Thymus (tissue), 14 donors: ENCODE results near the gene MEIS2. TPM values are rescaled to one million over a fixed set of nuclear protein-coding genes. Genes with fewer than 3 reads are reported as not detected.

ENCODE experiments used
- DNase-seq, 9 donors: peaks; one replicate each; pipeline ENCODE4 v3.0.0-alpha.2; 2013; ENCODE audit warnings: low spot score in 9 of 9, low read depth in 6 of 9, missing footprints in 1 of 9
- H3K27ac ChIP-seq, 2 donors: one replicate each; pipeline ENCODE4 v1.5.1; 2013; ENCODE audit warnings: control low read depth in 1 of 2, low read depth in 1 of 2, low read length in 1 of 2, mild to moderate bottlenecking in 1 of 2, moderate library complexity in 1 of 2
- H3K27me3 ChIP-seq, 2 donors: one replicate each; pipeline ENCODE4 v1.5.1; 2013; ENCODE audit warnings: low read length in 1 of 2; ENCODE audit not compliant: control insufficient read depth in 2 of 2, insufficient read depth in 1 of 2
- H3K36me3 ChIP-seq, 2 donors: one replicate each; pipeline ENCODE4 v1.5.1; 2013; ENCODE audit warnings: low read length in 1 of 2, mild to moderate bottlenecking in 1 of 2, moderate library complexity in 1 of 2; ENCODE audit not compliant: control insufficient read depth in 2 of 2, insufficient read depth in 2 of 2
- H3K4me1 ChIP-seq, 2 donors: one replicate each; pipeline ENCODE4 v1.5.1; 2013; ENCODE audit warnings: low read length in 2 of 2; ENCODE audit not compliant: control insufficient read depth in 2 of 2, insufficient read depth in 2 of 2
- H3K4me3 ChIP-seq, 2 donors: one replicate each; pipeline ENCODE4 v1.5.1; 2013; ENCODE audit warnings: low read length in 2 of 2, control low read depth in 1 of 2, mild to moderate bottlenecking in 1 of 2
- H3K9me3 ChIP-seq, 2 donors: one replicate each; pipeline ENCODE4 v1.5.1; 2013; ENCODE audit warnings: low read length in 1 of 2, mild to moderate bottlenecking in 1 of 2; ENCODE audit not compliant: control insufficient read depth in 2 of 2, insufficient read depth in 1 of 2
- WGBS: extraction: QIAGEN DNeasy Blood & Tissue Kit; methylation state at CpG from one replicate; pipeline ENCODE4 v1.1.7; 2013; 5-methylcytosine and 5-hydroxymethylcytosine counted together
- long read RNA-seq, 10 donors: transcript quantifications; one replicate each; lab custom pipeline, GENCODE V29; 2026
- polyA plus RNA-seq: library from polyadenylated mRNA; stranded (reverse); fragments of 200-250 nt; gene quantifications from one replicate; pipeline ENCODE4 v1.2.3, GENCODE V29; 2013
- total RNA-seq: library from RNA; stranded (reverse); fragments of 120-200 nt; gene quantifications from one replicate; pipeline ENCODE4 v1.2.4, GENCODE V29; 2013
- donor health status: healthy.

The MEIS2 gene
- total RNA-seq (20.8 TPM), polyA plus RNA-seq (32.7 TPM)
- long read RNA-seq, donor 1: 0 reads
- long read RNA-seq, donor 2: 0 reads
- long read RNA-seq, donor 3: 0 reads
- long read RNA-seq, donor 4, partial matches to known transcripts: 0 of 2 reads
- long read RNA-seq, donor 4, other reads (novel, unspliced or antisense): 0 of 2 reads
- long read RNA-seq, donor 5, partial matches to known transcripts: 0 of 7 reads
- long read RNA-seq, donor 5, other reads (novel, unspliced or antisense): 0 of 7 reads
- long read RNA-seq, donor 6: 0 reads
- long read RNA-seq, donor 7: 0 reads
- long read RNA-seq, donor 8: 0 reads
- long read RNA-seq, donor 9: 0 reads
- long read RNA-seq, donor 10: 0 reads

DNA sequence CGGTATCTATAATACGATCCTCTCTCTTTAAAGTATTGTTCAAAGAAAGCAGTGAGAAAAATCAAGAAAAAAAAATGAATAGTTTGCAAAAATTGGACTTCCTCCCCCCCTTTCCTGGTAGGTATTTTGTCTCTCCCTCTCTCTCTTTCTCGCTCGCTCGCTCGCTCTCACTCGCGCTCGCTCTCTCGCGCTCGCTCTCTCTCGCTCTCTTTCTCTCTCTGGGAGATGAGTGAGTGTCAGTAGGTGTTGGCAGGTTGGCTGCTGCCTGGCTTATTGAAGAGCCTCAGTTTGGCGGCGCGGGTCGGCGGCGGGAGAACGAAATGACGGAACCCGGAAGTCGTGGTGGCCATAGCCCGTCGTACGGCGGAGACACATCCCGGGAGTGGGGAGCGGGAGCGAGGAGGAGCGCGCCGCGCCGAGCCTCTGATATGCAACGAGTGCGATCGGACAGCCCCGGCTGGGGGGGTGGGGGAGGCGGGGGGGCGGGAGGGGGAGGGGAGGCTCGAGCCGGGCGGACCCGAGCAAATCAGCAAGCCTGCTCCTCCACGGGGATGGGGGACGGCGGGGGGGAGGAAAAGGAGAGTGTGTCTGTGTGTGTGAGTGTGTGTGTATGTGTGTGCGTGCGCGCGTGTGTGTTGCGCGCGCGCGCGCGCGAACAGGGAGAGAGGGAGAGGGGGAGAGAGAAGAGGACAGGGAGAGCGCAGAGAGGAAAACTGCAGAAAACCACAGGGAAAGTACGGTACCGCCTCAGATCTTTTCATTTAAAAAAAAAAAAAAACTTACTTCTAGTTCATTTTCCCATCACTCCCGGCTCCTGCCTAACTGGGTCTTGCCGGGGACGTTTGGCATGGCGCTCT lies at the start of gene MEIS2:
MEIS2 (minus strand) TSS at position 441 of the 857 bp plus-strand sequence. CDS start 1,083 bp downstream, outside the sequence.
- WGBS: 1% methylated on average over 67 of the region's 67 CpGs
- H3K27me3 ChIP-seq: peaks cover 77 to 99% of the 10 kb centered on the region in 2 donors
- DNase-seq: peak in 3 of 9 donors; percentile 31 to 52 (median 32)

DNA sequence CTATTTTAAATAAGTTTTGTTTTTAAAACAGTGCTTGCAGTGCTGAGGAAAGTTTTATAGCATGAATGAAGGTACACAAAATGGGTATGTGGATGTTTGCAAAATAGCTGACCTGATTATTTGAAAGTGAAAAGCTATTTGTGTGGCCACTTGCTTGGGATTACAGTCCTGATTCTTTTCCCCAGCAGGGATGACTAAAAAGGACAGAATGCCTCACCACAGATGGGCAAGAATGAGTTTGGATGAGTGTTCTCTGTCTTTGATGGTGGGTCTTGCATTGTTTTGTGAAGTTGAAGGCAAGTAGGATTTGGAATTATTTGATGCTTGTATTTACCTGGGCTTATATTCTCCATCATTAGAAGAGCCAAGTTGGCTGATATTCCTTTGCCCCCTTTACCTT lies 48.8 kb upstream of the MEIS2 start:
- Histone ChIP-seq H3K27ac (no peak overlapping the region), H3K36me3 (no peaks in the 10 kb centered on the region), H3K4me1 (no peaks in the 10 kb centered on the region), H3K27me3 (no peaks in the 10 kb centered on the region), H3K4me3 (no peak overlapping the region), H3K9me3 (no peaks in the 10 kb centered on the region)
- no peak for DNase-seq

More for the DNA sequence above, at the start of gene MEIS2:
- peak within 1 kb of the TSS; percentile 81 to 86 for H3K27ac ChIP-seq
- H3K4me1 ChIP-seq: peaks cover 4 to 10% of the 10 kb centered on the region in 2 donors
- H3K4me3 ChIP-seq: peak within 1 kb of the TSS; percentile 46 to 53
- H3K9me3 ChIP-seq: peaks cover 0 to 2% of the 10 kb centered on the region in 2 donors
- no peaks in the 10 kb centered on the region for H3K36me3 ChIP-seq

DNA sequence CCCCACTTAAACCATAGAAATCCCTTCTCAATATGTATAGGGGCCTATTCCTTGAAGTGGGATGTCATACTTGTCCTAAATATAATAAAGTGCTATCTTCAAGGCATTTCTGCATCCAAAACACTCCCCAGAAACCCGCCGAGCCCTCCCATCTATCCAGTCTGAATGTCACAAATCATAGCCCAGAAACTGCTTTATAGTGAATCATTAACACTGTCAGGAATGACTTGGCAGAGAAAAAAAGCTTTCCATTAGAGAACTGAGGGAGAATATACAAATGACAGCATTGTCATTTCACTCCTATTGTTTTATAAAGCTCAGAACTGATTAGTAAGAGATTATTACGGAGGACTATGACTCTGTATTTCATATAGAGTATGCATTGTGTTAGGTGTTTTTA lies 48.4 kb upstream of the MEIS2 start:
- no peak overlapping the region for H3K4me3 ChIP-seq
- no peak for DNase-seq
- 89% methylated on average over 3 of the region's 3 CpGs for WGBS
- H3K27me3 ChIP-seq: no peaks in the 10 kb centered on the region
- no peaks in the 10 kb centered on the region for H3K4me1 ChIP-seq
- no peak overlapping the region for H3K27ac ChIP-seq
- no peaks in the 10 kb centered on the region for H3K9me3 ChIP-seq
- no peaks in the 10 kb centered on the region for H3K36me3 ChIP-seq

DNA sequence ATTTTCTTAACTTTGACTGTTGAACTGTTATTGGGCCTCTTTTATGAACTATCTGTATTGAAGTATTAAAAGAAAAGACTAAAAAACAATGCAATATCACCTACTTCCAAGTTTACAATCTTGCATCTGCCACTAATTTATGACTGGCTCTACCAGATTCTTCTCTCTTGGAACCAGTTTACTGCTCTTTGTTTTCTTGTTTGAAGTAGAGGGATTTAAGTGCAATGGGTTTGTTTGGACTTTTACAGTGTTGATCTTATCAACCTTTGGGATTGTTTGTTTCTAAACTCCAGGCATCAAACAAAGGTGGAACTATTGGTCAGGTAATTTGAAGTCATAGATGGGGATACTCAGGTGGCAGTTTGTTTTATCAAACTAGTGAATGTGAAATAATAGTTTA lies 43.0 kb upstream of the MEIS2 start:
- no peaks in the 10 kb centered on the region for H3K27me3 ChIP-seq
- no peak overlapping the region for H3K27ac ChIP-seq
- no peaks in the 10 kb centered on the region for H3K9me3 ChIP-seq
- no peak overlapping the region for H3K4me3 ChIP-seq
- no peaks in the 10 kb centered on the region for H3K36me3 ChIP-seq
- no peaks in the 10 kb centered on the region for H3K4me1 ChIP-seq
- DNase-seq: no peak

DNA sequence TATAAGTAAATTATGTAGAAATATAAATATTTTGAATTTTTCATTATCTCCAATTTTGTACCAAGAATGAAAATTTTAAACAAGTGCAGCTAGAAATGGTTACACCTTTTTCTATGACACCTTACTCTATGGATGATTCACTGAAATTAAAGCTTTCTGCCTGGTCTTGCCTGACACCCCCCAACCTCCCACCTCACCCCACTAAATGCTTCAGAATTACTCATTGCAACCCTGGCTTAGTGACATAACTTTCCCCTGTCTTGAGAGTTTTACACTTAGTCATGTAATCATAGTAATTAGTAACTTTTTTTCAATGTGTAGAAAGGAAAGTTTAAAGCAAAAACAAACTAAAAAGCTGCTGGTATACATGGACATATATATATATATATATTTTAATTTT lies 42.0 kb upstream of the MEIS2 start:
- DNase-seq: no peak
- no peaks in the 10 kb centered on the region for H3K27me3 ChIP-seq
- no peaks in the 10 kb centered on the region for H3K9me3 ChIP-seq
- H3K4me3 ChIP-seq: no peak overlapping the region
- no peak overlapping the region for H3K27ac ChIP-seq
- H3K36me3 ChIP-seq: no peaks in the 10 kb centered on the region
- H3K4me1 ChIP-seq: no peaks in the 10 kb centered on the region

DNA sequence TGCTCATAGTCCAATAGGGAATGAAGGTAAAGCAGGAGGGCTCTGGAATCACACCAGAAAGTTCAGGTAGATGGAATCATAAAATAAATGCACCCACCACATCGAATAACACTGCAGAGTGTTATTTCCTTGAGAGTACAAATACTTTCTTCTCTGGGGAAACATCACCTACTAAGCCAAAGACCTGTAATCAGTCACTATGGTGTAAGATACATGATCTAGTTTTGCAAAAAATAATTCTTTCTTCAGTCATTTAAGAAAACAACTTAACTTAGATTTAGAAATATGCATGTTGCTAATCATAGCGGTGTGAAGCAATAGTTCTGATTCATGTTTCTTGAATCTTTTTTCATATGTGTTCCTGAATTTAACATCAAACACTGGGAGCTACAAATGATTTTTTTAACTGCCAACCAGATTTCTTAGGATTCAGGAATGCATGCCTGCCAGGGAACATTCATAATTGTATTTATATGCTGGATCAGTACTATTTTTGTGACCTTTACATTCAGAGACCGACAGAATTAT lies 40.2 kb upstream of the MEIS2 start:
- 93% methylated on average over 3 of the region's 3 CpGs for WGBS
- Histone ChIP-seq H3K27me3 (no peaks in the 10 kb centered on the region), H3K4me1 (no peaks in the 10 kb centered on the region), H3K4me3 (no peak overlapping the region), H3K36me3 (no peaks in the 10 kb centered on the region), H3K27ac (no peak overlapping the region), H3K9me3 (no peaks in the 10 kb centered on the region)
- no peak for DNase-seq

DNA sequence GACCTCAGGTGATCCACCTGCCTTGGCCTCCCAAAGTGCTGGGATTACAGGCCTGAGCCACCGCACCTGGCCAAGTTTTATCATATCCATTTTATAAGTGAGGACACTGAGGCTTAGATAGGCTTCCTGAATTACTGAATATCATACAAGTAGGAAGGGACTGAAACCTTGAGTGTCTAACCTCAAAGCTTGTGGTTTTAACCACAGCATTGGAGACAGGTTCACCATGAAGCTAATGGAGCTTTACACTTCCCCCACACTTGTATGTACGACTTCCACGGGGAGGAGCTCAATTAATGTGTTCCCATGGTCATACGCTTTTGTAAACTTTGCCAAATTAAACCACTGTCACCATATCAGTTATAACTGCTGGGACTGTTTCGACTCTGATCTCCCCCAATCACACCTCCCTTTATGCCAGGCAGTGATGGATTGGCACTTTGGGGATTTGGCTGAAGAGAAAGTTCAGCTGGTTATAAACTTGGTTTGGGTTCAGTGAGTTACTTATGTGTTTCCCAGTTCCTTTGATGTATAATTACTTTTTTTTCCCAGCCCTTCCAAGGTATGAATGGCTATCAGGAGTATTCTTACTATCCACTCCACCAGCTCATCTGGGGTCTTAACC lies 38.4 kb upstream of the MEIS2 start:
- WGBS: 26% methylated on average over 5 of the region's 5 CpGs
- H3K9me3 ChIP-seq: no peaks in the 10 kb centered on the region

DNA sequence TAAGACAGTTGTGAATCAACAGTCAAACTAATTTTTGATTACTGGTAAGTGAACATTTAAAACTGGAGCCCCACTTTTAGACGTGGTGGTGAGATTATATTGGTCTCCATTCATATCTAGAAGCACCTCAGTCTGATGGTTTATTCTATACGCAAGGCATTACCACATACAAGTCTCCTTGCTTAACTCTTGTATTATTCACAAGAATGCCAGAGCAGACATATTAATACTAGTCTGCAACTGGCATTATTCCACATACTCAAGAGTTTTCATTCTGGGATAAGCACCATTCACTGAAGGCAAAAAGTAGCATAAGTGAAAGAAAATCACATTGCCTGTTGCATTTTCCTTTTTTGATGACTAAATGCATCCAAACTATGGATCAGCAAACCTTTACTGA lies 36.9 kb upstream of the MEIS2 start:
- 92% methylated on average over 2 of the region's 2 CpGs for WGBS
- Histone ChIP-seq H3K4me3 (no peak overlapping the region), H3K36me3 (no peaks in the 10 kb centered on the region), H3K27me3 (no peaks in the 10 kb centered on the region), H3K4me1 (no peaks in the 10 kb centered on the region), H3K27ac (no peak overlapping the region), H3K9me3 (no peaks in the 10 kb centered on the region)
- no peak for DNase-seq

More for the DNA sequence above, 38.4 kb upstream of the MEIS2 start:
- no peak overlapping the region for H3K27ac ChIP-seq
- H3K36me3 ChIP-seq: no peaks in the 10 kb centered on the region
- no peak for DNase-seq
- H3K4me3 ChIP-seq: no peak overlapping the region
- H3K27me3 ChIP-seq: no peaks in the 10 kb centered on the region
- H3K4me1 ChIP-seq: no peaks in the 10 kb centered on the region

DNA sequence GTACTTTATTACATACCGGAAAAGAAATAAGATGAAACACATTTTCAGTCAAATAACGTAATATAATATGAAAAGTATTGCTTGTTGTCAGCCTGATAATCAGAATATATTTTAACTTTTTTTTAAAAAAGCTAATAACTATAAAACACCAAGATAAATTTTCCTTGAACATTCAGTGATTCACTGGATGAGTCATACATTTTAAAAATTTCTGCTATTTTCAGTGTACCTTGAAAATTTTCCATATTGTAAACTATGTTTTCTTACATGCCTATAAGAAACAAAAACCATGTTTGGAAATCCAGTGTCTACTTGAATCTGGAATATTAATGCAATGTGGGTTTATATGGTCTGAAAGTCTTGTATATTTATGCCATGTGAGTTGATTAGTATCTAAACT lies 36.3 kb upstream of the MEIS2 start:
- Histone ChIP-seq H3K9me3 (no peaks in the 10 kb centered on the region), H3K4me3 (no peak overlapping the region), H3K27me3 (no peaks in the 10 kb centered on the region), H3K4me1 (no peaks in the 10 kb centered on the region), H3K27ac (no peak overlapping the region), H3K36me3 (no peaks in the 10 kb centered on the region)
- 86% methylated on average over 2 of the region's 2 CpGs for WGBS
- no peak for DNase-seq
